Mesendoderm (in vitro differentiated cells): ENCODE results near the gene SAMD9L.

Experiments used
- DNase-seq: peaks from one replicate; pipeline ENCODE4 v3.0.0; 2013
- H2AK5ac ChIP-seq: 2 replicates; pipeline ENCODE4 v1.6.1; 2013; ENCODE audit warnings: low read length, inconsistent platforms
- H2BK120ac ChIP-seq: 2 replicates; pipeline ENCODE4 v1.6.1; 2013; ENCODE audit warnings: low read depth, mild to moderate bottlenecking, low read length, moderate library complexity, mixed read lengths
- H2BK15ac ChIP-seq: replicated peaks from 2 replicates; pipeline ENCODE4 v1.6.1; 2013; ENCODE audit warnings: low read depth, mild to moderate bottlenecking, moderate library complexity
- H2BK5ac ChIP-seq: 2 replicates; pipeline ENCODE4 v1.6.1; 2013; ENCODE audit warnings: low read length, inconsistent platforms
- H3K18ac ChIP-seq: 2 replicates; pipeline ENCODE4 v1.6.1; 2013; ENCODE audit warnings: mild to moderate bottlenecking, low read length, mixed read lengths
- H3K23ac ChIP-seq: one replicate; pipeline ENCODE4 v1.6.1; 2013; ENCODE audit warnings: low read length
- H3K27ac ChIP-seq: 2 replicates; pipeline ENCODE4 v1.5.1; 2013; ENCODE audit warnings: low read depth, mild to moderate bottlenecking, inconsistent platforms, low read length, moderate library complexity
- H3K27me3 ChIP-seq: 2 replicates; pipeline ENCODE4 v1.6.1; 2013; ENCODE audit warnings: low read length, control low read depth, mild to moderate bottlenecking, inconsistent platforms; ENCODE audit not compliant: insufficient read depth, poor library complexity
- H3K36me3 ChIP-seq: 2 replicates; pipeline ENCODE4 v1.6.1; 2013; ENCODE audit warnings: low read length, inconsistent platforms; ENCODE audit not compliant: control insufficient read depth, insufficient read depth
- H3K4ac ChIP-seq: one replicate; pipeline ENCODE4 v1.6.1; 2013; ENCODE audit warnings: low read depth, mild to moderate bottlenecking, low read length, moderate library complexity
- H3K4me1 ChIP-seq: 2 replicates; pipeline ENCODE4 v1.6.1; 2013; ENCODE audit warnings: low read depth, low read length, inconsistent platforms; ENCODE audit not compliant: control insufficient read depth
- H3K4me2 ChIP-seq: 2 replicates; pipeline ENCODE4 v1.6.1; 2013; ENCODE audit warnings: low read length
- H3K4me3 ChIP-seq: 2 replicates; pipeline ENCODE4 v1.5.1; 2013; ENCODE audit warnings: mild to moderate bottlenecking, low read length
- H3K56ac ChIP-seq: one replicate; pipeline ENCODE4 v1.6.1; 2013; ENCODE audit warnings: low read length
- H3K79me1 ChIP-seq: 2 replicates; pipeline ENCODE4 v1.6.1; 2013; ENCODE audit warnings: low read length, inconsistent platforms
- H3K79me2 ChIP-seq: 2 replicates; pipeline ENCODE4 v1.6.1; 2013; ENCODE audit warnings: mild to moderate bottlenecking, low read length; ENCODE audit not compliant: control insufficient read depth, insufficient read depth
- H3K9ac ChIP-seq: 2 replicates; pipeline ENCODE4 v1.6.1; 2013; ENCODE audit warnings: low read length, inconsistent platforms
- H4K5ac ChIP-seq: one replicate; pipeline ENCODE4 v1.6.1; 2013; ENCODE audit warnings: low read length
- H4K8ac ChIP-seq: one replicate; pipeline ENCODE4 v1.6.1; 2013; ENCODE audit warnings: low read depth, mild to moderate bottlenecking, control low read depth, low read length, moderate library complexity
- WGBS: extraction: QIAGEN DNeasy Blood & Tissue Kit; methylation state at CpG from one replicate; pipeline ENCODE4 v1.1.7; 2013; ENCODE audit warnings: low lambda C conversion rate, missing lambda C conversion rate; ENCODE audit not compliant: insufficient coverage; ENCODE audit errors: extremely low coverage; 5-methylcytosine and 5-hydroxymethylcytosine counted together

The SAMD9L gene

GRCh38 chr7:93150200-93150835 lies 2.1 kb upstream of the SAMD9L start:
- Histone ChIP-seq H3K27ac (no peak overlapping the region), H3K4me1 (no peaks in the 10 kb centered on the region), H3K79me1 (no peaks in the 10 kb centered on the region), H3K4me2 (no peak overlapping the region), H2BK15ac (no peak overlapping the region), H3K4ac (no peak overlapping the region), H3K27me3 (no peaks in the 10 kb centered on the region), H3K56ac (no peak overlapping the region), H3K9ac (no peak overlapping the region), H2AK5ac (no peak overlapping the region), H4K5ac (no peak overlapping the region), H3K79me2 (no peaks in the 10 kb centered on the region), H3K23ac (no peak overlapping the region), H4K8ac (no peak overlapping the region), H3K18ac (no peak overlapping the region), H2BK5ac (no peak overlapping the region), H3K4me3 (no peak overlapping the region), H2BK120ac (no peak overlapping the region), H3K36me3 (no peaks in the 10 kb centered on the region)
- no peak for DNase-seq
- no CpG with 5 or more reads among the region's 1 CpG for WGBS

- Histone ChIP-seq H2AK5ac (no peak overlapping the region), H3K56ac (no peak overlapping the region), H3K4me2 (no peak overlapping the region), H3K79me2 (no peaks in the 10 kb centered on the region), H3K4ac (no peak overlapping the region), H3K4me3 (no peak overlapping the region), H2BK120ac (no peak overlapping the region), H2BK15ac (no peak overlapping the region), H4K5ac (no peak overlapping the region), H3K9ac (no peak overlapping the region), H3K79me1 (no peaks in the 10 kb centered on the region), H2BK5ac (no peak overlapping the region), H4K8ac (no peak overlapping the region), H3K23ac (no peak overlapping the region), H3K36me3 (no peaks in the 10 kb centered on the region), H3K27me3 (no peaks in the 10 kb centered on the region), H3K27ac (no peak overlapping the region), H3K18ac (no peak overlapping the region), H3K4me1 (no peaks in the 10 kb centered on the region)
- peak; percentile 18 for DNase-seq
- WGBS = no CpG with 5 or more reads among the region's 3 CpGs
Observed at GRCh38 chr7:93148727-93149126, 542 bp upstream of the SAMD9L start.

GRCh38 chr7:93147363-93147762 lies 822 bp downstream of the SAMD9L start:
- Histone ChIP-seq H3K27me3 (no peaks in the 10 kb centered on the region), H3K4ac (no peak overlapping the region), H3K4me3 (no peak overlapping the region), H2BK15ac (no peak overlapping the region), H3K36me3 (no peaks in the 10 kb centered on the region), H3K9ac (no peak overlapping the region), H3K18ac (no peak overlapping the region), H3K27ac (no peak overlapping the region), H3K56ac (no peak overlapping the region), H2BK120ac (no peak overlapping the region), H3K79me2 (no peaks in the 10 kb centered on the region), H3K4me1 (no peaks in the 10 kb centered on the region), H3K4me2 (no peak overlapping the region), H4K5ac (no peak overlapping the region), H3K23ac (no peak overlapping the region), H4K8ac (no peak overlapping the region), H2AK5ac (no peak overlapping the region), H2BK5ac (no peak overlapping the region), H3K79me1 (no peaks in the 10 kb centered on the region)
- DNase-seq = no peak
- no CpG with 5 or more reads among the region's 3 CpGs for WGBS

- H3K4me1 ChIP-seq = no peaks in the 10 kb centered on the region
- H2BK120ac ChIP-seq = no peak overlapping the region
- no peak overlapping the region for H4K8ac ChIP-seq
- H3K4me3 ChIP-seq = no peak overlapping the region
- no peak overlapping the region for H3K23ac ChIP-seq
- no CpG with 5 or more reads among the region's 5 CpGs for WGBS
- H4K5ac ChIP-seq = no peak overlapping the region
- H3K18ac ChIP-seq = no peak overlapping the region
- no peaks in the 10 kb centered on the region for H3K79me2 ChIP-seq
- H3K4me2 ChIP-seq = no peak overlapping the region
- peak; percentile 16 for DNase-seq
- no peak overlapping the region for H2AK5ac ChIP-seq
- no peaks in the 10 kb centered on the region for H3K36me3 ChIP-seq
- no peak overlapping the region for H2BK15ac ChIP-seq
- no peak overlapping the region for H3K56ac ChIP-seq
- H3K4ac ChIP-seq = no peak overlapping the region
- H3K79me1 ChIP-seq = no peaks in the 10 kb centered on the region
- H2BK5ac ChIP-seq = no peak overlapping the region
- no peak overlapping the region for H3K27ac ChIP-seq
- no peaks in the 10 kb centered on the region for H3K27me3 ChIP-seq
- no peak overlapping the region for H3K9ac ChIP-seq
Observed at GRCh38 chr7:93146472-93147141, 1.6 kb downstream of the SAMD9L start.

GRCh38 chr7:93146036-93146435 lies 2.1 kb downstream of the SAMD9L start:
- DNase-seq = no peak
- Histone ChIP-seq H3K4ac (no peak overlapping the region), H2BK15ac (no peak overlapping the region), H4K8ac (no peak overlapping the region), H2AK5ac (no peak overlapping the region), H2BK5ac (no peak overlapping the region), H3K18ac (no peak overlapping the region), H3K9ac (no peak overlapping the region), H3K27ac (no peak overlapping the region), H3K36me3 (no peaks in the 10 kb centered on the region), H3K56ac (no peak overlapping the region), H3K4me2 (no peak overlapping the region), H3K79me1 (no peaks in the 10 kb centered on the region), H3K4me3 (no peak overlapping the region), H3K27me3 (no peaks in the 10 kb centered on the region), H3K4me1 (no peaks in the 10 kb centered on the region), H2BK120ac (no peak overlapping the region), H3K23ac (no peak overlapping the region), H4K5ac (no peak overlapping the region), H3K79me2 (no peaks in the 10 kb centered on the region)
- WGBS = no CpG with 5 or more reads among the region's 1 CpG

GRCh38 chr7:93145354-93145753 lies 2.8 kb downstream of the SAMD9L start:
- WGBS = no CpG with 5 or more reads among the region's 3 CpGs
- DNase-seq = no peak

More at GRCh38 chr7:93145354-93145753, 2.8 kb downstream of the SAMD9L start:
- peaks cover 2% of the 10 kb centered on the region for H3K27me3 ChIP-seq
- no peak overlapping the region for H3K23ac ChIP-seq
- no peak overlapping the region for H3K4me2 ChIP-seq
- H2BK15ac ChIP-seq = no peak overlapping the region
- no peaks in the 10 kb centered on the region for H3K79me1 ChIP-seq
- no peak overlapping the region for H4K5ac ChIP-seq
- H3K4me1 ChIP-seq = no peaks in the 10 kb centered on the region
- H3K4me3 ChIP-seq = no peak overlapping the region
- H3K4ac ChIP-seq = no peak overlapping the region
- H3K18ac ChIP-seq = no peak overlapping the region
- no peak overlapping the region for H2AK5ac ChIP-seq
- no peak overlapping the region for H2BK120ac ChIP-seq
- H4K8ac ChIP-seq = no peak overlapping the region
- H3K79me2 ChIP-seq = no peaks in the 10 kb centered on the region
- H3K27ac ChIP-seq = no peak overlapping the region
- no peaks in the 10 kb centered on the region for H3K36me3 ChIP-seq
- H2BK5ac ChIP-seq = no peak overlapping the region
- no peak overlapping the region for H3K9ac ChIP-seq
- no peak overlapping the region for H3K56ac ChIP-seq
